Measurements from ENCODE around the gene PRMT1. TPM values are rescaled to one million over a fixed set of nuclear protein-coding genes. Genes with fewer than 3 reads are reported as not detected.

PRMT1 gene
- total RNA-seq, 4 donors from 2014 or later: 45.6 to 116 (median 70.3) TPM

- intact Hi-C loops (cut with DNase I; ENCODE audit: low total_unique reads): no loop called here
Measured at GRCh38 chr19:49652551-49653465, 24.3 kb upstream of the PRMT1 start.

GRCh38 chr19:49653466-49653806 is 23.6 kb upstream of the PRMT1 start:
- TF ChIP-seq, protein P1, sequence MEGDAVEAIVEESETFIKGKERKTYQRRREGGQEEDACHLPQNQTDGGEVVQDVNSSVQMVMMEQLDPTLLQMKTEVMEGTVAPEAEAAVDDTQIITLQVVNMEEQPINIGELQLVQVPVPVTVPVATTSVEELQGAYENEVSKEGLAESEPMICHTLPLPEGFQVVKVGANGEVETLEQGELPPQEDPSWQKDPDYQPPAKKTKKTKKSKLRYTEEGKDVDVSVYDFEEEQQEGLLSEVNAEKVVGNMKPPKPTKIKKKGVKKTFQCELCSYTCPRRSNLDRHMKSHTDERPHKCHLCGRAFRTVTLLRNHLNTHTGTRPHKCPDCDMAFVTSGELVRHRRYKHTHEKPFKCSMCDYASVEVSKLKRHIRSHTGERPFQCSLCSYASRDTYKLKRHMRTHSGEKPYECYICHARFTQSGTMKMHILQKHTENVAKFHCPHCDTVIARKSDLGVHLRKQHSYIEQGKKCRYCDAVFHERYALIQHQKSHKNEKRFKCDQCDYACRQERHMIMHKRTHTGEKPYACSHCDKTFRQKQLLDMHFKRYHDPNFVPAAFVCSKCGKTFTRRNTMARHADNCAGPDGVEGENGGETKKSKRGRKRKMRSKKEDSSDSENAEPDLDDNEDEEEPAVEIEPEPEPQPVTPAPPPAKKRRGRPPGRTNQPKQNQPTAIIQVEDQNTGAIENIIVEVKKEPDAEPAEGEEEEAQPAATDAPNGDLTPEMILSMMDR (IDR thresholded peaks at IDR 0.05): no peak
- TF ChIP-seq EP300 (IDR thresholded peaks at IDR 0.05; ENCODE audit: low read depth): no peak
- TF ChIP-seq POLR2AphosphoS5 (IDR thresholded peaks at IDR 0.05): no peak
- no peak for TF ChIP-seq POLR2A (IDR thresholded peaks at IDR 0.05)
- in situ Hi-C loops (cut with MboI; ENCODE audit: low pct_ligation_motif_present in 1 of 4, low pct_unique_long_range_greater_than_20kb in 1 of 4, low sequenced_read_pairs in 3 of 4): no loop called here
- Histone ChIP-seq H3K9me3 (no peaks in the 10 kb centered on the region), H3K4me1 (no peaks in the 10 kb centered on the region), H3K36me3 (peaks cover 0 to 46% (median 23%) of the 10 kb centered on the region in 4 donors), H3K27me3 (no peaks in the 10 kb centered on the region), H3K4me3 (no peak overlapping the region), H3K27ac (no peak overlapping the region)
- no peak for DNase-seq
- WGBS, 2 donors (ENCODE audit: low coverage in 1 of 2): 89% methylated on average over 13 of the region's 13 CpGs; no CpG with 5 or more reads in 1 of the 2 donors
- intact Hi-C loops (cut with DNase I; ENCODE audit: low total_unique reads): no loop called here

More at GRCh38 chr19:49652551-49653465, 24.3 kb upstream of the PRMT1 start:
- no peak for TF ChIP-seq EP300 (IDR thresholded peaks at IDR 0.05; ENCODE audit: low read depth)
- no peak for TF ChIP-seq POLR2A (IDR thresholded peaks at IDR 0.05)
- TF ChIP-seq, protein P1 (IDR thresholded peaks at IDR 0.05): no peak
- 95% methylated on average over 58 of the region's 58 CpGs; no CpG with 5 or more reads in 1 of the 2 donors for WGBS, 2 donors (ENCODE audit: low coverage in 1 of 2)
- Histone ChIP-seq H3K9me3 (no peaks in the 10 kb centered on the region), H3K27ac (no peak overlapping the region), H3K27me3 (no peaks in the 10 kb centered on the region), H3K4me1 (no peaks in the 10 kb centered on the region), H3K36me3 (peaks cover 0 to 41% (median 20%) of the 10 kb centered on the region in 4 donors), H3K4me3 (no peak overlapping the region)
- DNase-seq: no peak
- in situ Hi-C loops (cut with MboI; ENCODE audit: low pct_ligation_motif_present in 1 of 4, low pct_unique_long_range_greater_than_20kb in 1 of 4, low sequenced_read_pairs in 3 of 4): no loop called here

- WGBS, 2 donors (ENCODE audit: low coverage in 1 of 2): 95 to 100% methylated on average over 4 to 10 of the region's 10 CpGs
- Histone ChIP-seq H3K4me1 (no peaks in the 10 kb centered on the region), H3K36me3 (peaks cover 0 to 51% (median 23%) of the 10 kb centered on the region in 4 donors), H3K27ac (no peak overlapping the region), H3K9me3 (no peaks in the 10 kb centered on the region), H3K4me3 (no peak overlapping the region), H3K27me3 (no peaks in the 10 kb centered on the region)
- TF ChIP-seq, protein P1 (IDR thresholded peaks at IDR 0.05): no peak
- TF ChIP-seq POLR2A (IDR thresholded peaks at IDR 0.05) (no peak), POLR2AphosphoS5 (IDR thresholded peaks at IDR 0.05) (no peak), EP300 (IDR thresholded peaks at IDR 0.05; ENCODE audit: low read depth) (no peak)
- DNase-seq: no peak
- intact Hi-C loops (cut with DNase I; ENCODE audit: low total_unique reads) (no loop called here), in situ Hi-C loops (cut with MboI; ENCODE audit: low pct_ligation_motif_present in 1 of 4, low pct_unique_long_range_greater_than_20kb in 1 of 4, low sequenced_read_pairs in 3 of 4) (no loop called here)
Measured at GRCh38 chr19:49654581-49654980, 22.5 kb upstream of the PRMT1 start.

DNA sequence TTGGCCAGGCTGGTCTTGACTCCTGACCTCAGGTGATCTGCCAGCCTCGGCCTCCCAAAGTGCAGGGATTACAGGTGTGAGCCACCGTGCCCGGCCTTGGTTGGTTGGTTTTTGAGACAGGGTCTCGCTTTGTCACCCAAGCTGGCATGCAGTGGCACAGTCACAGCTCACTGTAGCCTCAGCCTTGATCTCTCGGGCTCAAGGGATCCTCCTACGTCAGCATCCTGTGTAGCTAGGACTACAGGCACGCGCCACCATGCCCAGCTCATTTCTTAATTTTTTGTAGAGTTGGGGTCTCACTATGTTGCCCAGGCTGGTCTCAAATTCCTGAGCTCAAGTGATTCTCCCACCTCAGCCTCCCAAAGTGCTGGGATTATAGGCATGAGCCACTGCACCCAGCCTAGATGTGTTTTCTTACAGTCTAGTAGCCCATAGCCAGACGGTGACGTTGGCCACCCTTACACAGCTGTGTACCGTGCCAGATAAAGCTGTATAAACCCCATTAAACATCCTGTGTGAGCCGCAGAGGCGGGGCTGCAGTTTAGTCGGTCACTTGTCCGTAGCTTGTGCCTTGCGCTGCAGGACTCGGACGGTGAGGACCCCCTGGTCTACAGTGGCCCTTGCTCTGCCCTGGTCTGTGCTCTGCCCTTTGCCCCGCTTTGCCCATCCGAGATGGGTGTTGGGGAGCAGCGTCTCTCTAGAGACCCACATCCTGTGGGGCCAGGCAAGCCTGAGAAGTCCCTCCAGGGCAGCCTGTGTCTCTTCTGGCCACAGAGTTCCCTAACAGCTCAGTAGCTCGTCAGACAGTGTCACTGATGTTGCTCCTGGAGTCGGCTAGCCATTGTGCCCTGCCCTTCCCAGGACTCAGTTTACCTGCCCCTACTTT is 21.3 kb upstream of the PRMT1 start:
- Histone ChIP-seq H3K36me3 (peaks cover 0 to 51% (median 23%) of the 10 kb centered on the region in 4 donors), H3K4me1 (no peaks in the 10 kb centered on the region), H3K9me3 (no peaks in the 10 kb centered on the region), H3K27ac (no peak overlapping the region), H3K4me3 (no peak overlapping the region), H3K27me3 (no peaks in the 10 kb centered on the region)
- intact Hi-C loops (cut with DNase I; ENCODE audit: low total_unique reads): no loop called here
- DNase-seq: no peak
- in situ Hi-C loops (cut with MboI; ENCODE audit: low pct_ligation_motif_present in 1 of 4, low pct_unique_long_range_greater_than_20kb in 1 of 4, low sequenced_read_pairs in 3 of 4): no loop called here
- WGBS, 2 donors (ENCODE audit: low coverage in 1 of 2): 90% methylated on average over 23 of the region's 23 CpGs; no CpG with 5 or more reads in 1 of the 2 donors
- TF ChIP-seq EP300 (IDR thresholded peaks at IDR 0.05; ENCODE audit: low read depth): no peak
- TF ChIP-seq POLR2AphosphoS5 (IDR thresholded peaks at IDR 0.05): no peak
- TF ChIP-seq, protein P1 (IDR thresholded peaks at IDR 0.05): no peak
- no peak for TF ChIP-seq POLR2A (IDR thresholded peaks at IDR 0.05)

Data from transverse colon (tissue), 4 donors.